ENCODE measurements around the gene FGF12.

The FGF12 gene

GRCh38 chr3:192684151-192684550 lies 43.2 kb downstream of the FGF12 start:
- DNase-seq (ENCODE audit: low read depth): no peak

- DNase-seq (ENCODE audit: low read depth): no peak
Measured at GRCh38 chr3:192675958-192676649, 51.2 kb downstream of the FGF12 start.

- no peak for DNase-seq (ENCODE audit: low read depth)
Measured at GRCh38 chr3:192655628-192656027, 71.7 kb downstream of the FGF12 start.

- DNase-seq (ENCODE audit: low read depth): no peak
Measured at GRCh38 chr3:192655040-192655439, 72.3 kb downstream of the FGF12 start.

- DNase-seq (ENCODE audit: low read depth): no peak
Measured at GRCh38 chr3:192653862-192654261, 73.5 kb downstream of the FGF12 start.

- no peak for DNase-seq (ENCODE audit: low read depth)
Measured at GRCh38 chr3:192652727-192653126, 74.6 kb downstream of the FGF12 start.

GRCh38 chr3:192651836-192652512 lies 75.4 kb downstream of the FGF12 start:
- no peak for DNase-seq (ENCODE audit: low read depth)

GRCh38 chr3:192645437-192645836 lies 81.9 kb downstream of the FGF12 start:
- no peak for DNase-seq (ENCODE audit: low read depth)

GRCh38 chr3:192642651-192643050 lies 84.7 kb downstream of the FGF12 start:
- no peak for DNase-seq (ENCODE audit: low read depth)

GRCh38 chr3:192641919-192642318 lies 85.4 kb downstream of the FGF12 start:
- DNase-seq (ENCODE audit: low read depth): no peak

- no peak for DNase-seq (ENCODE audit: low read depth)
Measured at GRCh38 chr3:192639987-192640386, 87.4 kb downstream of the FGF12 start.

GRCh38 chr3:192637803-192638202 lies 89.5 kb downstream of the FGF12 start:
- no peak for DNase-seq (ENCODE audit: low read depth)

GRCh38 chr3:192636517-192637444 lies 90.6 kb downstream of the FGF12 start:
- no peak for DNase-seq (ENCODE audit: low read depth)

- no peak for DNase-seq (ENCODE audit: low read depth)
Measured at GRCh38 chr3:192629429-192629828, 97.9 kb downstream of the FGF12 start.

- DNase-seq (ENCODE audit: low read depth): no peak
Measured at GRCh38 chr3:192621909-192622308, 105.4 kb downstream of the FGF12 start.

GRCh38 chr3:192620275-192620674 lies 107.1 kb downstream of the FGF12 start:
- DNase-seq (ENCODE audit: low read depth): no peak

GRCh38 chr3:192611411-192611810 lies 115.9 kb downstream of the FGF12 start:
- DNase-seq (ENCODE audit: low read depth): no peak

- DNase-seq (ENCODE audit: low read depth): no peak
Measured at GRCh38 chr3:192608726-192609600, 118.4 kb downstream of the FGF12 start.

GRCh38 chr3:192607798-192608197 lies 119.5 kb downstream of the FGF12 start:
- no peak for DNase-seq (ENCODE audit: low read depth)

GRCh38 chr3:192597913-192598312 lies 129.4 kb downstream of the FGF12 start:
- no peak for DNase-seq (ENCODE audit: low read depth)

- DNase-seq (ENCODE audit: low read depth): no peak
Measured at GRCh38 chr3:192597506-192597905, 129.8 kb downstream of the FGF12 start.

- DNase-seq (ENCODE audit: low read depth): no peak
Measured at GRCh38 chr3:192578729-192579128, 148.6 kb downstream of the FGF12 start.
